Measurements from ENCODE around the gene WDR26. TPM values are rescaled to one million over a fixed set of nuclear protein-coding genes. Genes with fewer than 3 reads are reported as not detected.

WDR26 gene
- total and polyA plus RNA-seq, 2 of the 4 experiments (the other 2 are of a cell fraction), result 23.8 to 46.4 TPM

GRCh38 chr1:224378855-224379631, 55.6 kb downstream of the WDR26 start:
- Histone ChIP-seq H3K36me3 (ENCODE audit: control insufficient read depth, insufficient read depth, low read length) (peaks cover 22% of the 10 kb centered on the region), H3K9me3 (ENCODE audit: control insufficient read depth, insufficient read depth, low read length) (no peaks in the 10 kb centered on the region), H3K56ac (ENCODE audit: extremely low read depth, insufficient read depth, low read length) (no peak overlapping the region), H3K23ac (ENCODE audit: low read depth, low read length) (no peak overlapping the region), H3K4me2 (ENCODE audit: low read depth, low read length) (no peak overlapping the region), H2BK15ac (ENCODE audit: low read depth, low read length) (no peak overlapping the region), H3K9ac (ENCODE audit: low read depth, low read length) (no peak overlapping the region), H2AK9ac (replicated peaks; ENCODE audit: low read depth, low read length, poor library complexity) (no peak overlapping the region), H3K27ac (ENCODE audit: insufficient read depth, low read length) (no peak overlapping the region), H2AFZ (replicated peaks; ENCODE audit: low read length, poor library complexity) (no peak overlapping the region), H2BK5ac (ENCODE audit: low read depth, low read length, poor library complexity, severe bottlenecking) (no peak overlapping the region), H3K9me1 (ENCODE audit: insufficient read depth, low read length) (peaks cover 9% of the 10 kb centered on the region), H3K79me1 (ENCODE audit: low read depth in 1 of 2, low read length in 2 of 2) (peaks cover 2 to 16% of the 10 kb centered on the region in 2 experiments; a peak in 3 of 4 replicates), H3K27me3 (ENCODE audit: control insufficient read depth, insufficient read depth, low read length) (no peaks in the 10 kb centered on the region), H2BK120ac (ENCODE audit: low read depth, low read length) (no peak overlapping the region), H3K4me1 (ENCODE audit: control insufficient read depth, insufficient read depth, low read length) (peaks cover 9% of the 10 kb centered on the region), H3K14ac (replicated peaks; ENCODE audit: low read depth, low read length) (no peak overlapping the region), H4K5ac (ENCODE audit: low read depth, low read length) (no peak overlapping the region), H2AK5ac (ENCODE audit: low read depth, low read length) (no peak overlapping the region), H3K18ac (ENCODE audit: low read depth, low read length) (no peak overlapping the region), H4K91ac (ENCODE audit: insufficient read depth, low read depth, low read length) (no peak overlapping the region), H2BK20ac (ENCODE audit: low read depth, low read length) (no peak overlapping the region), H3K4ac (ENCODE audit: low read depth, low read length) (no peak overlapping the region), H4K20me1 (ENCODE audit: insufficient read depth, low read length) (peaks cover 30% of the 10 kb centered on the region), H4K8ac (ENCODE audit: low read depth in 2 of 2, low read length in 2 of 2) (no peak overlapping the region), H3K4me3 (ENCODE audit: insufficient read depth, low read depth, low read length) (no peak overlapping the region)
- DNase-seq, result no peak
- no peak for TF ChIP-seq RAD21 (IDR thresholded peaks at IDR 0.05; ENCODE audit: low read length)
- TF ChIP-seq POLR2A (IDR thresholded peaks at IDR 0.05; ENCODE audit: low read depth, low read length), result no peak
- no peak for TF ChIP-seq SMC3 (IDR thresholded peaks at IDR 0.05; ENCODE audit: low read depth, low read length)
- TF ChIP-seq RFX5 (IDR thresholded peaks at IDR 0.05; ENCODE audit: low read depth, low read length), result no peak
- TF ChIP-seq MXI1 (IDR thresholded peaks at IDR 0.05; ENCODE audit: borderline replicate concordance, low read depth, low read length), result no peak
- no peak for TF ChIP-seq CHD1 (IDR thresholded peaks at IDR 0.05; ENCODE audit: low read depth, low read length)
- no peak for TF ChIP-seq FOS (IDR thresholded peaks at IDR 0.05; ENCODE audit: low read depth, low read length)
- TF ChIP-seq MAZ (IDR thresholded peaks at IDR 0.05; ENCODE audit: borderline replicate concordance, low read depth, low read length), result no peak
- TF ChIP-seq RCOR1 (IDR thresholded peaks at IDR 0.05; ENCODE audit: insufficient replicate concordance, low read length), result no peak
- no peak for TF ChIP-seq NFE2L2 (IDR thresholded peaks at IDR 0.05; ENCODE audit: low read depth, low read length)
- TF ChIP-seq BHLHE40 (IDR thresholded peaks at IDR 0.05; ENCODE audit: low read depth, low read length), result no peak
- TF ChIP-seq CEBPB (IDR thresholded peaks at IDR 0.05; ENCODE audit: low read depth, low read length), result no peak
- TF ChIP-seq USF2 (IDR thresholded peaks at IDR 0.05; ENCODE audit: low read depth, low read length), result no peak
- TF ChIP-seq ELK1 (IDR thresholded peaks at IDR 0.05; ENCODE audit: borderline replicate concordance, low read depth, low read length), result no peak
- no peak for TF ChIP-seq CTCF (conservative IDR thresholded peaks at IDR 0.05; ENCODE audit: low read depth, low read length)
- TF ChIP-seq MAFK (IDR thresholded peaks at IDR 0.05; ENCODE audit: low read depth, low read length), result no peak
- dilution Hi-C loops (cut with HindIII; ENCODE audit: low sequenced_read_pairs, unreplicated experiment) (no loop called here), in situ Hi-C loops (cut with MboI; ENCODE audit: low sequenced_read_pairs) (no loop called here), intact Hi-C loops (cut with micrococcal nuclease) (no loop called here)
- WGBS, 2 experiments (ENCODE audit: extremely low coverage in 2 of 2, insufficient read length in 1 of 2), result 100% methylated on average over 2 of the region's 7 CpGs; no CpG with 5 or more reads in 1 of the 2 experiments
- no peak for ATAC-seq (ENCODE audit: low read depth)
- BruUV-seq (replicated peaks), result no TSS peak
- ChIA-PET POLR2A (ENCODE audit: unreplicated experiment) (no interaction called here), CTCF (no interaction called here)
